ENCODE results near the gene BORCS5. TPM values are rescaled to one million over a fixed set of nuclear protein-coding genes. Genes with fewer than 3 reads are reported as not detected.
A peak's percentile ranks its signal among the peaks of the same experiment; 100 is the strongest.

BORCS5 gene
- total RNA-seq, 1 donor, result 18.3 TPM

- no peak for DNase-seq (ENCODE audit: low read depth)
- TF ChIP-seq CTCF (IDR thresholded peaks at IDR 0.05; ENCODE audit: insufficient read depth, low read length), result no peak
- no peak overlapping the region for H3K4me3 ChIP-seq (ENCODE audit: low read depth, low read length)
Measured at GRCh38 chr12:12393171-12393570, 36.3 kb downstream of the BORCS5 start.

- no peak for DNase-seq (ENCODE audit: low read depth)
- H3K4me3 ChIP-seq (ENCODE audit: low read depth, low read length), result no peak overlapping the region
- no peak for TF ChIP-seq CTCF (IDR thresholded peaks at IDR 0.05; ENCODE audit: insufficient read depth, low read length)
Measured at GRCh38 chr12:12396694-12397093, 39.8 kb downstream of the BORCS5 start.

GRCh38 chr12:12397184-12397583, 40.3 kb downstream of the BORCS5 start:
- DNase-seq (ENCODE audit: low read depth), result no peak
- H3K4me3 ChIP-seq (ENCODE audit: low read depth, low read length), result no peak overlapping the region
- TF ChIP-seq CTCF (IDR thresholded peaks at IDR 0.05; ENCODE audit: insufficient read depth, low read length), result no peak

- no peak for TF ChIP-seq CTCF (IDR thresholded peaks at IDR 0.05; ENCODE audit: insufficient read depth, low read length)
- peak; percentile 95 for DNase-seq (ENCODE audit: low read depth)
- H3K4me3 ChIP-seq (ENCODE audit: low read depth, low read length), result no peak overlapping the region
Measured at GRCh38 chr12:12398026-12398859, 41.4 kb downstream of the BORCS5 start.

- no peak for DNase-seq (ENCODE audit: low read depth)
- TF ChIP-seq CTCF (IDR thresholded peaks at IDR 0.05; ENCODE audit: insufficient read depth, low read length), result no peak
Measured at GRCh38 chr12:12399161-12399560, 42.3 kb downstream of the BORCS5 start.

GRCh38 chr12:12399776-12400305, 43.0 kb downstream of the BORCS5 start:
- no peak for TF ChIP-seq CTCF (IDR thresholded peaks at IDR 0.05; ENCODE audit: insufficient read depth, low read length)
- H3K4me3 ChIP-seq (ENCODE audit: low read depth, low read length), result no peak overlapping the region
- peak; percentile 18 for DNase-seq (ENCODE audit: low read depth)

More at GRCh38 chr12:12399161-12399560, 42.3 kb downstream of the BORCS5 start:
- no peak overlapping the region for H3K4me3 ChIP-seq (ENCODE audit: low read depth, low read length)

Data from fibroblast of the aortic adventitia (primary cell).